ENCODE measurements around the gene PPARGC1A.

- TF ChIP-seq CTCF (IDR thresholded peaks at IDR 0.05) (no peak), NFYB (CRISPR knock-in tag; conservative IDR thresholded peaks at IDR 0.05; ENCODE audit: low read depth) (no peak), ZNF263 (CRISPR knock-in tag; IDR thresholded peaks at IDR 0.05; ENCODE audit: low read depth) (no peak), FOXK1 (CRISPR knock-in tag; IDR thresholded peaks at IDR 0.05) (no peak)
- TF ChIP-seq, protein P1, sequence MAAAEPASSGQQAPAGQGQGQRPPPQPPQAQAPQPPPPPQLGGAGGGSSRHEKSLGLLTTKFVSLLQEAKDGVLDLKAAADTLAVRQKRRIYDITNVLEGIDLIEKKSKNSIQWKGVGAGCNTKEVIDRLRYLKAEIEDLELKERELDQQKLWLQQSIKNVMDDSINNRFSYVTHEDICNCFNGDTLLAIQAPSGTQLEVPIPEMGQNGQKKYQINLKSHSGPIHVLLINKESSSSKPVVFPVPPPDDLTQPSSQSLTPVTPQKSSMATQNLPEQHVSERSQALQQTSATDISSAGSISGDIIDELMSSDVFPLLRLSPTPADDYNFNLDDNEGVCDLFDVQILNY (CRISPR knock-in tag; IDR thresholded peaks at IDR 0.05) = no peak
These were observed 101.8 kb downstream of the PPARGC1A start for GRCh38 chr4:23788027-23788426.
